HepG2 (cell line): ENCODE results near the gene PPP1CA. TPM values are rescaled to one million over a fixed set of nuclear protein-coding genes. Genes with fewer than 3 reads are reported as not detected.

ENCODE experiments used
- ATAC-seq: fragments of 200-7000 bp; cut with Tn5 transposase; 3 replicates; pipeline ENCODE4 v1.9.1; 2020; ENCODE audit warnings: mild to moderate bottlenecking, moderate library complexity
- BruUV-seq: library from RNA; stranded (reverse); fragments of 400-500 nt; replicated peaks from 2 replicates; lab custom pipeline; 2021; lab: Mats Ljungman, UMichigan
- CTCF ChIA-PET: fragments of 300-600 bp; formaldehyde crosslinking; extraction: SDS; loops from one replicate; lab custom pipeline; 2021; ENCODE audit warnings: low total read pairs, inconsistent platforms, low intra/inter-chr PET ratio; lab: Yijun Ruan, JAX
- POLR2A ChIA-PET: fragments of 350-600 bp; sonication (Branson Sonifier 250); formaldehyde crosslinking; loops from one replicate; lab custom pipeline; 2020; ENCODE audit warnings: antibody characterized with exemption, inconsistent platforms; lab: Yijun Ruan, JAX
- DNase-seq: peaks from one replicate; pipeline ENCODE4 v3.0.0-alpha.2; 2015; ENCODE audit warnings: low spot score
- FAIRE-seq: peaks from 3 replicates; lab custom pipeline; 2011; peaks lifted over from hg19 to GRCh38; lab: Jason Lieb, UNC
- H2AFZ ChIP-seq: one replicate; pipeline ENCODE4 v1.6.1; 2011; ENCODE audit warnings: low read length, inconsistent platforms
- H3K27ac ChIP-seq: fragments of 300-600 bp; 3 replicates; pipeline ENCODE4 v1.8.0; 2011; ENCODE audit warnings: mixed run types, mild to moderate bottlenecking, mixed read lengths, low read length, inconsistent platforms; ENCODE audit not compliant: insufficient read depth; ENCODE audit errors: extremely low read length
- H3K27me3 ChIP-seq, 2 experiments: fragments of 200-600 bp in 1 of 2; 2 replicates in 1 of 2; 3 replicates in 1 of 2; pipeline versions ENCODE4 v1.6.0 to v1.8.0; 2011; ENCODE audit warnings: low read length in 2 of 2, mild to moderate bottlenecking in 2 of 2, moderate library complexity in 2 of 2, inconsistent platforms in 1 of 2; ENCODE audit not compliant: insufficient read depth in 2 of 2, control insufficient read depth in 1 of 2
- H3K36me3 ChIP-seq, 2 experiments: fragments of 200-600 bp in 1 of 2; replicated peaks in 1 of 2; 2 replicates in 1 of 2; 3 replicates in 1 of 2; pipeline versions ENCODE4 v1.5.1 to v1.8.0; 2011; ENCODE audit warnings: low read length in 2 of 2, inconsistent platforms in 1 of 2; ENCODE audit not compliant: insufficient read depth in 2 of 2, control insufficient read depth in 1 of 2
- H3K4me1 ChIP-seq: 2 replicates; pipeline ENCODE4 v1.5.1; 2012; ENCODE audit warnings: low read length, inconsistent platforms; ENCODE audit not compliant: insufficient read depth
- H3K4me2 ChIP-seq: 2 replicates; pipeline ENCODE4 v1.6.0; 2011; ENCODE audit warnings: low read depth, low read length, inconsistent platforms
- H3K4me3 ChIP-seq, 3 experiments: fragments of 200-600 bp in 1 of 3; sonication (generic), shearing (Covaris generic) in 1 of 3; replicated peaks in 1 of 3; 2 replicates each; pipeline ENCODE4 v1.5.1; 2011 to 2016; ENCODE audit warnings: low read length in 3 of 3, inconsistent platforms in 2 of 3, low read depth in 2 of 3, mild to moderate bottlenecking in 2 of 3, control low read depth in 1 of 3, mixed read lengths in 1 of 3; ENCODE audit not compliant: insufficient read depth in 1 of 3
- H3K79me2 ChIP-seq: one replicate; pipeline ENCODE4 v1.6.1; 2011; ENCODE audit warnings: low read length, inconsistent platforms; ENCODE audit not compliant: insufficient read depth
- H3K9ac ChIP-seq: 2 replicates; pipeline ENCODE4 v1.6.0; 2011; ENCODE audit warnings: mild to moderate bottlenecking, low read depth, low read length, inconsistent platforms; ENCODE audit not compliant: insufficient read depth
- H3K9me3 ChIP-seq: 2 replicates; pipeline ENCODE4 v1.5.1; 2012; ENCODE audit warnings: mild to moderate bottlenecking, low read length
- H4K20me1 ChIP-seq: 2 replicates; pipeline ENCODE4 v1.6.0; 2011; ENCODE audit warnings: inconsistent platforms, mild to moderate bottlenecking, low read length, moderate library complexity; ENCODE audit not compliant: insufficient read depth
- DNMT3B ChIP-seq: conservative IDR thresholded peaks from 2 replicates; pipeline ENCODE4 v1.6.1; 2016; ENCODE audit warnings: missing biosample characterization, control low read depth
- ERF ChIP-seq: IDR thresholded peaks from 2 replicates; pipeline ENCODE4 v1.6.1; 2018; ENCODE audit warnings: missing biosample characterization, missing genetic modification reagents
- HHEX ChIP-seq: IDR thresholded peaks from 2 replicates; pipeline ENCODE4 v1.6.1; 2016; ENCODE audit warnings: control low read depth
- MIXL1 ChIP-seq: IDR thresholded peaks from 2 replicates; pipeline ENCODE4 v1.6.1; 2016
- RARG ChIP-seq: sonication (generic); formaldehyde crosslinking; IDR thresholded peaks from 2 replicates; pipeline ENCODE4 v1.4.0; 2020; ENCODE audit warnings: low read depth, mild to moderate bottlenecking, missing genetic modification reagents
- SATB2 ChIP-seq: sonication (generic); formaldehyde crosslinking; IDR thresholded peaks from 2 replicates; pipeline ENCODE4 v1.5.0; 2020; ENCODE audit warnings: missing genetic modification reagents
- ZFAT ChIP-seq: sonication (generic); formaldehyde crosslinking; conservative IDR thresholded peaks from 2 replicates; pipeline ENCODE4 v1.8.1; 2023; ENCODE audit warnings: missing genetic modification reagents, inconsistent platforms
- ZMAT3 ChIP-seq: sonication (generic); formaldehyde crosslinking; conservative IDR thresholded peaks from 2 replicates; pipeline ENCODE4 v1.7.0; 2021; ENCODE audit warnings: missing genetic modification reagents
- ZMYM3 ChIP-seq: sonication (generic); formaldehyde crosslinking; IDR thresholded peaks from 2 replicates; pipeline ENCODE4 v1.5.1; 2020; ENCODE audit warnings: mild to moderate bottlenecking, missing genetic modification reagents
- ZNF136 ChIP-seq: sonication (generic); formaldehyde crosslinking; IDR thresholded peaks from 2 replicates; pipeline ENCODE4 v1.8.1; 2022; ENCODE audit warnings: low read depth, mild to moderate bottlenecking, moderate library complexity, missing genetic modification reagents
- ZNF713 ChIP-seq: sonication (generic); formaldehyde crosslinking; IDR thresholded peaks from 2 replicates; pipeline ENCODE4 v1.4.0; 2020; ENCODE audit warnings: mild to moderate bottlenecking, missing genetic modification reagents
- WGBS: methylation state at CpG from one replicate; pipeline ENCODE4 v1.1.6; 2017; ENCODE audit warnings: low lambda C conversion rate; 5-methylcytosine and 5-hydroxymethylcytosine counted together
- in situ Hi-C: cut with HindIII; loops from 2 replicates; pipeline ENCODE4 v1.10.0; 2017; ENCODE audit warnings: low pct_unique_long_range_greater_than_20kb; ENCODE audit not compliant: extremely low pct_ligation_motif_present
- intact Hi-C: fragments of 100-400 bp; cut with micrococcal nuclease; formaldehyde crosslinking; loops from one replicate; pipeline ENCODE4 v1.10.0; 2022; ENCODE audit not compliant: unreplicated experiment
- polyA plus RNA-seq, 8 experiments: library from polyadenylated mRNA; depleted of rRNA in 3 of 8; stranded (reverse) in 7 of 8; unstranded in 1 of 8; fragments of >200 nt; fragmentation: Illumina TruSeq in 4 of 8; extraction: Trizol in 4 of 8; gene quantifications; 2 replicates each; pipeline versions ENCODE4 v1.2.1 to v1.2.3, GENCODE V29; 2011 to 2016; ENCODE audit warnings: low read depth in 4 of 8, missing spikeins in 1 of 8, mixed read lengths in 1 of 8; ENCODE audit not compliant: insufficient read depth in 1 of 8
- total RNA-seq, 5 experiments: library from RNA; depleted of rRNA; stranded (reverse); fragments of >200 nt; fragmentation: Illumina TruSeq; extraction: Trizol; gene quantifications; 2 replicates each; pipeline ENCODE4 v1.2.3, GENCODE V29; 2016; ENCODE audit warnings: low read depth in 1 of 5
- TF ChIP-seq, protein P1 (sequence below): sonication (generic); formaldehyde crosslinking; IDR thresholded peaks from 2 replicates; pipeline ENCODE4 v1.4.0; 2020; ENCODE audit warnings: missing genetic modification reagents

PPP1CA gene
- total and polyA plus RNA-seq, 2 of the 13 experiments (the other 11 are each of a cell fraction or from before 2014, with no cell fraction given) = 149 to 170 TPM

DNA sequence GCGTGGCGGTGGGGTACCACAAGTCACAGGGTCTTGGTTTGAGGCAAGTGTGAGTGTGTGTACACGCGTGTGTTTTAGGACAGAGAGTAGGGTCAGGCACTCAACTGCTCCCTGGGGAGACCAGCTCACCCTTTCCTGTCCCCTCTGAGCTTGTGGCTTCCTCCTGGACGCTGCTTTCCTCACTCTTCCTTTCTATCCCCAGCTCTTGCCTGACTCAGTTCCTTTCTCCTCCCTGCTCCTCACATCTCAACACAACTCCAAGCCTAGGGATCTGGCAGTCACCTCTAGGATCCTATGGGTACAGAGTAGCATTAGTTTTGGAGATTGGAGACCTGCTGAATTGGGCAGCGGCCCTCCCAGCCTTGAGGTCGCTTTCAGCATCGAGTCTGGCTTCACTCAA is 32.4 kb downstream of the PPP1CA start (continued):
- TF ChIP-seq ZMAT3 = no peak

DNA sequence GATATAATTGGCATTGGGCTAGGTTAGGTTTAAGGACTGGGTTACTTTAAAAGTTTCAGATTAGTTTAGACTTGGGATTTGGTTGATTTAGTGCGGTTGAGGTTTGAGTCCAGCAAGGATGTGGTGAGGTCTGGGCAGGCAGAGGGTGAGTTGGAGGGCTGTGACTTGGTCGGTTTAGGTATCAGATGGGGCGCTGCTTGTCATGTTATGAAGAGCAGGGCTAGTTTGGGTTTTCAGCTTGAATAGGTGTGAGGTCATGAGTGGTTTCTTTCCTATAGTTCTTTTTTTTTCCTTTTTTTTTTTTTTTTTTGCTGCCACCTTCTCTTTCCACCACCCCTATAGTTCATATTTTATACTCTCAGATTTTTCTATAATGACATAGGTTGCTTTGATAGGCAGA is 33.0 kb downstream of the PPP1CA start:
- H3K27me3 ChIP-seq = 0 out of 5 replicates have a peak, but pooled peaks cover 0 to 3% of the 10 kb centered on the region in 2 experiments
- ChIA-PET POLR2A (interaction anchor here (18.5 kb wide), 1 partner anchor 15 kb away, joined by 365 read pairs; the partner anchor contains the start of gene POLD4), CTCF (interaction anchor here (0.6 kb wide), 1 partner anchor 12 kb away, joined by 3 read pairs; no protein-coding TSS in a partner anchor)
- H3K79me2 ChIP-seq = no peaks in the 10 kb centered on the region
- H4K20me1 ChIP-seq = no peaks in the 10 kb centered on the region
- no peak overlapping the region for H3K4me3 ChIP-seq
- no peak for DNase-seq
- in situ Hi-C loops = no loop called here
- BruUV-seq = no TSS peak
- H3K9me3 ChIP-seq = no peaks in the 10 kb centered on the region
- no peak for ATAC-seq
- TF ChIP-seq ZNF136 (CRISPR knock-in tag) = no peak
- no peak for TF ChIP-seq ZMYM3 (CRISPR knock-in tag)
- TF ChIP-seq ERF (CRISPR knock-in tag) = no peak
- TF ChIP-seq RARG (CRISPR knock-in tag) = no peak
- no peak for TF ChIP-seq SATB2 (CRISPR knock-in tag)
- TF ChIP-seq DNMT3B (CRISPR knock-in tag) = no peak
- TF ChIP-seq, protein P1, sequence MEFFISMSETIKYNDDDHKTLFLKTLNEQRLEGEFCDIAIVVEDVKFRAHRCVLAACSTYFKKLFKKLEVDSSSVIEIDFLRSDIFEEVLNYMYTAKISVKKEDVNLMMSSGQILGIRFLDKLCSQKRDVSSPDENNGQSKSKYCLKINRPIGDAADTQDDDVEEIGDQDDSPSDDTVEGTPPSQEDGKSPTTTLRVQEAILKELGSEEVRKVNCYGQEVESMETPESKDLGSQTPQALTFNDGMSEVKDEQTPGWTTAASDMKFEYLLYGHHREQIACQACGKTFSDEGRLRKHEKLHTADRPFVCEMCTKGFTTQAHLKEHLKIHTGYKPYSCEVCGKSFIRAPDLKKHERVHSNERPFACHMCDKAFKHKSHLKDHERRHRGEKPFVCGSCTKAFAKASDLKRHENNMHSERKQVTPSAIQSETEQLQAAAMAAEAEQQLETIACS (CRISPR knock-in tag) = no peak
- no peak for TF ChIP-seq ZFAT (CRISPR knock-in tag)
- TF ChIP-seq ZNF713 (CRISPR knock-in tag) = no peak
- TF ChIP-seq HHEX (CRISPR knock-in tag) = no peak
- TF ChIP-seq MIXL1 (CRISPR knock-in tag) = no peak
- H3K9ac ChIP-seq = no peak overlapping the region
- H2AFZ ChIP-seq = no peak overlapping the region
- no peak overlapping the region for H3K27ac ChIP-seq
- WGBS = 88% methylated on average over 3 of the region's 3 CpGs
- no peaks in the 10 kb centered on the region for H3K36me3 ChIP-seq
- H3K4me1 ChIP-seq = peaks cover 14% of the 10 kb centered on the region
- H3K4me2 ChIP-seq = no peak overlapping the region
- no peak for FAIRE-seq
- intact Hi-C loops = no loop called here
